Measurements from ENCODE around the gene LLPH.
A peak's percentile ranks its signal among the peaks of the same experiment; 100 is the strongest.

LLPH gene

DNA sequence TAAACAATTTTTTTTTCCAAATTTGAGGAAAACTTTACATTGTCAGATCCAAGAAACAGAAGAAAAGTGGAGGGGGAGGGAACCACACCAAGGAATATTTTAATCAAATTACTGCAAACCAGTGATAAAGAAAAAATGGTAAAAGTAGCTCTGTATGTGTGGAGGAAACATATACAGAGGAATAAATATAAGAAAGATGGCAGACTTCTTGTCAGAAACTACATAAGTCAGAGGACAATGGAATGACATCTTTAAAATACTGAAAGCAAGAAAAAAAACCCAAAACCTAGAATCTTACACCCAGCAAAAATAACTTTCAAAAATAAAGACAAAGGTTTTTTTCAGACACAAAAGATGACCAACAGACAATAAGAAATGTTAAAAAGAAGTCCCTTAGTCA, 10.2 kb upstream of the LLPH start:
- H3K4me1 ChIP-seq (ENCODE audit: control insufficient read depth in 1 of 2, insufficient read depth in 2 of 2, low read length in 2 of 2) = peaks cover 0 to 5% of the 10 kb centered on the region in 2 donors
- no peak overlapping the region for H3K4me3 ChIP-seq (ENCODE audit: low read depth in 1 of 2, low read length in 2 of 2)
- peaks cover 46 to 53% of the 10 kb centered on the region in 2 donors for H3K36me3 ChIP-seq (ENCODE audit: control insufficient read depth in 1 of 2, insufficient read depth in 2 of 2, low read length in 2 of 2)
- H3K27me3 ChIP-seq (ENCODE audit: low read depth, low read length) = no peaks in the 10 kb centered on the region
- peaks cover 9 to 10% of the 10 kb centered on the region in 2 donors for H3K9me3 ChIP-seq (ENCODE audit: control insufficient read depth in 1 of 2, low read length in 2 of 2)
- H3K27ac ChIP-seq (ENCODE audit: low read length) = no peak overlapping the region

DNA sequence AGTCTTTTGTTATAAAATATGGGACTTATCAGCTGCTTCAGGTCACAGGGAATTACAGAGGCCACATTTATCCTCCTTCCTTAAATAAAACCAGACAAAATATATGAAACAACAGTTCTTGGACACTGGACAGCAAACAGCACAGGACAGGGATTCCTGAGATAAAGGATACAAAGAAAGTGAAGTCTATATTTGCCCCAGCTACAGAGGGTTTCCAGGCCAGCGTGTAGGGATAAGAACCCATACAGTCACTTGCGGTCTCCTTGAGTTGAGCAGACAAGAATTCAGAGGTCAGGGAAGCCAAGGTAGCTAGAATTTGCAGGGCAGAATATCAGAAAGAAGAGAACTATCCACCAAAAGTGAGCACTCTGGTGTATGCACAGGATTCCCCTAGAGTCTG, 8.8 kb upstream of the LLPH start:
- H3K4me1 ChIP-seq (ENCODE audit: control insufficient read depth in 1 of 2, insufficient read depth in 2 of 2, low read length in 2 of 2) = no peaks in the 10 kb centered on the region
- H3K9me3 ChIP-seq (ENCODE audit: control insufficient read depth in 1 of 2, low read length in 2 of 2) = peaks cover 9 to 10% of the 10 kb centered on the region in 2 donors
- peaks cover 46 to 49% of the 10 kb centered on the region in 2 donors for H3K36me3 ChIP-seq (ENCODE audit: control insufficient read depth in 1 of 2, insufficient read depth in 2 of 2, low read length in 2 of 2)
- no peak overlapping the region for H3K27ac ChIP-seq (ENCODE audit: low read length)
- no peak overlapping the region for H3K4me3 ChIP-seq (ENCODE audit: low read depth in 1 of 2, low read length in 2 of 2)
- H3K27me3 ChIP-seq (ENCODE audit: low read depth, low read length) = no peaks in the 10 kb centered on the region

DNA sequence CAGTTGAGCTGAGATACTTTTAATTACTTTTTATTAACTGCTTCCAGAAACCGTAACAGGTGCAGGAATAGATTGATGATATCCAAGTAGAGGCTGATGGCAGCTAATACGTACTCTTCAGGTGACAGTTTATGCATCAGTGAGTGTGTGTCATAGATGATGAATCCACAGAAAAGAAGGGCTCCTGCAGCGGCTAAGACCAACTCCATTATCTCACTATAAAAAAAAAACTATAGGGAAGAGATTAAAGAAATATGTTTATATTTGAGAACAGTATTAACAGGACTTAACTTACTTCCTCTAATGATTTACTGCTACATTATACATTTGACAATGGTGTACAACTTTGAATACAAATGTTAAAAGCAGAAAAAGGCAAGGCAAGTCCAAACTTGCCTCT, 7.4 kb upstream of the LLPH start:
- peaks cover 9 to 10% of the 10 kb centered on the region in 2 donors for H3K9me3 ChIP-seq (ENCODE audit: control insufficient read depth in 1 of 2, low read length in 2 of 2)
- H3K27ac ChIP-seq (ENCODE audit: low read length) = no peak overlapping the region
- no peaks in the 10 kb centered on the region for H3K27me3 ChIP-seq (ENCODE audit: low read depth, low read length)
- H3K36me3 ChIP-seq (ENCODE audit: control insufficient read depth in 1 of 2, insufficient read depth in 2 of 2, low read length in 2 of 2) = peaks cover 36 to 45% of the 10 kb centered on the region in 2 donors
- H3K4me3 ChIP-seq (ENCODE audit: low read depth in 1 of 2, low read length in 2 of 2) = no peak overlapping the region
- H3K4me1 ChIP-seq (ENCODE audit: control insufficient read depth in 1 of 2, insufficient read depth in 2 of 2, low read length in 2 of 2) = no peaks in the 10 kb centered on the region

DNA sequence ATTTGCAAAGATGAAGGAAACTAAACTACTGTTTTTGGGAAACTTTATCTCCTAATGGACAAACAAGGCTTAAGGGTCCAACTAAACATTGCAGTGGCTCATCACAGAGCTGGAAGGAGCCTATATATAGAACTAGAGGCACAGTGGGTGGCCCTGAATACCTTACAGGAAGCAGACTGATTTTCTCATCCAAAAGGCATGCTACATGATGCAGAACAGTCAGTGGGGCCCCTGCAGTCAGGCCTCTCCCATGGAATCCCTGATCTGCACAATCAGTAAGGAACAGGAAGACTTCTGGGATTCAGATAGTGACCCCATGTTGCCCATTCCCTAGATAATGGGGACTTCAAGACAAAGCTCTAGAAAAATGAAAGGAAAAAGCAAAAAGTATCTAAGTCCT, 1.9 kb upstream of the LLPH start:
- Histone ChIP-seq H3K4me1 (ENCODE audit: control insufficient read depth in 1 of 2, insufficient read depth in 2 of 2, low read length in 2 of 2) (peaks cover 0 to 18% of the 10 kb centered on the region in 2 donors), H3K27ac (ENCODE audit: low read length) (peak overlapping the region; percentile 16), H3K4me3 (ENCODE audit: low read depth in 1 of 2, low read length in 2 of 2) (no peak overlapping the region), H3K9me3 (ENCODE audit: control insufficient read depth in 1 of 2, low read length in 2 of 2) (no peaks in the 10 kb centered on the region), H3K27me3 (ENCODE audit: low read depth, low read length) (no peaks in the 10 kb centered on the region), H3K36me3 (ENCODE audit: control insufficient read depth in 1 of 2, insufficient read depth in 2 of 2, low read length in 2 of 2) (peaks cover 19 to 25% of the 10 kb centered on the region in 2 donors)

DNA sequence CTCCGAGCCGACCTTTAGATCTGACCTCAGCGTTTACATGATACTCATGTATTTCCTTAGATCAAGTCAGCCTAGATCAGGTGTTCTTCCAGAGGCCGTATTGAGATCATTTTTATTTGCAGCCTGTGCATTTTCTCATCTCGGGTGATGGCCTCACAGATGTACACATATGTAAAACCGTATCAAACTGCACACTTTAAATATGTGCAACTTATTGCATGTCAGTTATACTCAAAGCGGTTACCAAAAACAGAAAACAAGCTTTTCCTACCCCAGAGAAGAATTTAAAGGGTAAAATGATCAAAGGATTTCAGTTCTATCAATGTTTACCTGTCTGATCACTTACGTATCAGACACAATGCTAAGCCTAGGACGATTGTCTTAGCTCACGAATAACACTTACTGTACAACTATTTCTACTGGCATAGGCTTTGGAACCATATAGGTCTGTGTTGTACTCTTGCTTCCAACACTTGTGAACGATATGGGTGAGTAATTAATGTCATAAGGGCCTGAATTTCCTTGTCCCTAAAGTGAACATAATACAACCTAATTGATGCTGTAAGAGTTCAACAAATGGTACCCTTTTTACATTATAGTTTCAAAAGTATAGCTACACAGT, 628 bp upstream of the LLPH start:
- Histone ChIP-seq H3K27ac (ENCODE audit: low read length) (peak overlapping the region; percentile 91), H3K27me3 (ENCODE audit: low read depth, low read length) (no peaks in the 10 kb centered on the region), H3K4me3 (ENCODE audit: low read depth in 1 of 2, low read length in 2 of 2) (peak overlapping the region; percentile 92 to 97), H3K9me3 (ENCODE audit: control insufficient read depth in 1 of 2, low read length in 2 of 2) (no peaks in the 10 kb centered on the region), H3K4me1 (ENCODE audit: control insufficient read depth in 1 of 2, insufficient read depth in 2 of 2, low read length in 2 of 2) (peaks cover 0 to 18% of the 10 kb centered on the region in 2 donors), H3K36me3 (ENCODE audit: control insufficient read depth in 1 of 2, insufficient read depth in 2 of 2, low read length in 2 of 2) (peaks cover 14 to 21% of the 10 kb centered on the region in 2 donors)

DNA sequence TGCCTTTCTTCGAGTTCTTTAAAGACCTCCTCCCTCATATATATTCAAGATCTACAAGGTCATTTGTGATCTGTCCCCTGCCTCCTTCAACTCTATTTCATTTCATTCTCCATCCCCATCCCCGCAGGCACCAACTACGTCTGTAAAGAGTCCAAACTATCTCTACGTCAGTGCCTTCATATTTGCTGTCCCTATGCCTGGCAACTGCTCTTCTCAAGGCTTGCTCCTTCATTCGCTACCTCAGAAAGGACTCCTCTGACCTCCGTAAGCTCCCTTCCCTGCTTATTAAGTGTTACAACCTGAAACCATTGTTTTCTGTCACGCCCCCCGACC, 650 bp downstream of the LLPH start:
- Histone ChIP-seq H3K4me1 (ENCODE audit: control insufficient read depth in 1 of 2, insufficient read depth in 2 of 2, low read length in 2 of 2) (peaks cover 0 to 18% of the 10 kb centered on the region in 2 donors), H3K36me3 (ENCODE audit: control insufficient read depth in 1 of 2, insufficient read depth in 2 of 2, low read length in 2 of 2) (peaks cover 23 to 29% of the 10 kb centered on the region in 2 donors), H3K4me3 (ENCODE audit: low read depth in 1 of 2, low read length in 2 of 2) (peak overlapping the region; percentile 92 to 97), H3K27me3 (ENCODE audit: low read depth, low read length) (no peaks in the 10 kb centered on the region), H3K27ac (ENCODE audit: low read length) (peak overlapping the region; percentile 91), H3K9me3 (ENCODE audit: control insufficient read depth in 1 of 2, low read length in 2 of 2) (no peaks in the 10 kb centered on the region)

DNA sequence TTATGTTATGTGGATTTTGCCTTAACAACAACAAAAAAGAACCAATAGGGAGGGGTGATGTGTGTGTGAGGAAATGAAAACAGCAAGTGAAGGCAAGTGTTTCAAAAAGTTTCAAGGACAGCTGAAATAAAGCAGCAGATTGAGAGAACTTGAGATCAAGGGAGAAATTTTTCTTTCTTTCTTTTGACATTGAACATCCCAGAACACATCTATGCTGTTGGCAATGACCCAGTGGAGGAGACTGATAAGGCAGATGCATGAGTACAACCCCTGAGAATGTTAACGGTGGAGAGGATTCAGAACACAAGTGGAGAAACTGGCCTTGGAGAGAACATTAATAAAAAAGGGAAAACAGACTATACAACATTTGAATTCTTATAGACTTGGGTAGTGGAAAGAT, 2.9 kb downstream of the LLPH start:
- Histone ChIP-seq H3K27ac (ENCODE audit: low read length) (no peak overlapping the region), H3K27me3 (ENCODE audit: low read depth, low read length) (no peaks in the 10 kb centered on the region), H3K4me1 (ENCODE audit: control insufficient read depth in 1 of 2, insufficient read depth in 2 of 2, low read length in 2 of 2) (peaks cover 0 to 18% of the 10 kb centered on the region in 2 donors), H3K9me3 (ENCODE audit: control insufficient read depth in 1 of 2, low read length in 2 of 2) (no peaks in the 10 kb centered on the region), H3K4me3 (ENCODE audit: low read depth in 1 of 2, low read length in 2 of 2) (no peak overlapping the region), H3K36me3 (ENCODE audit: control insufficient read depth in 1 of 2, insufficient read depth in 2 of 2, low read length in 2 of 2) (peaks cover 41 to 46% of the 10 kb centered on the region in 2 donors)

DNA sequence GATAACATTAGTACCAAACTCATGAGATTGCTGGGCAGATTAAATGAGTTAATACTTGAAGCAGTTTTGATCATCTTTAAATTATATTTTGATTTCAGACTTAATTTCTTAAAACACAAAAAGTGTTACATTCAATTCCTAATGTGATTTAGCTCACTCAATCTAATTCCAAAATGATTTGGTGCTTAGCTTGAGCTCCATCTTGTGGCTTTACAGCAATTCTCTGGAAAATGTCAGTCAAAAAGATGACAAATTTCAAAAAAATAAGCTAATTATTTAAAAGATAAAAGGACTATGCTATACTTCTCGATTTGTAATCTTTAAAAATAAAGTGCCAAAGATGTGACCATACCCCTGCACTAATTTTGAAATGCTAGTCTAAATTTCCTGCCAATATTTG, 10.1 kb downstream of the LLPH start:
- H3K27ac ChIP-seq (ENCODE audit: low read length) = no peak overlapping the region
- H3K27me3 ChIP-seq (ENCODE audit: low read depth, low read length) = no peaks in the 10 kb centered on the region
- H3K4me1 ChIP-seq (ENCODE audit: control insufficient read depth in 1 of 2, insufficient read depth in 2 of 2, low read length in 2 of 2) = no peaks in the 10 kb centered on the region
- no peak overlapping the region for H3K4me3 ChIP-seq (ENCODE audit: low read depth in 1 of 2, low read length in 2 of 2)
- peaks cover 27 to 35% of the 10 kb centered on the region in 2 donors for H3K36me3 ChIP-seq (ENCODE audit: control insufficient read depth in 1 of 2, insufficient read depth in 2 of 2, low read length in 2 of 2)
- no peaks in the 10 kb centered on the region for H3K9me3 ChIP-seq (ENCODE audit: control insufficient read depth in 1 of 2, low read length in 2 of 2)

DNA sequence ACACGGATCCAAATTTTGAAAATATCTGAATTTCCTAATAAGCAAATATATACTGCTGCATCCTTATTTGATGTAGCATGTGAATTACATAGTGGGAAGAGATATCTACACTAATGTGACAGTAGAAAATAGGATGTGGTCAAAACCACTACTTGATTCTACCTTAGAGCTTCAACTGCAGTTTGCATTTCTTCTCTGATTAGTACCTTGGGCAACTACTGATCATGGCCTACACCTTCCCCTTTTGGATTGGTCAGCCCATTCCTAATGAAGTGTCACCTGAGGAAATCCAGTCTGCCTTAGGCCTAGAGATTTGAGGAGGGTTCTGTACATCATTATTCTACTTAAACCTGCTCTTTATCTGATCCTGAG, 10.7 kb downstream of the LLPH start:
- H3K36me3 ChIP-seq (ENCODE audit: control insufficient read depth in 1 of 2, insufficient read depth in 2 of 2, low read length in 2 of 2) = peaks cover 20 to 29% of the 10 kb centered on the region in 2 donors
- H3K27ac ChIP-seq (ENCODE audit: low read length) = no peak overlapping the region
- no peaks in the 10 kb centered on the region for H3K27me3 ChIP-seq (ENCODE audit: low read depth, low read length)
- H3K9me3 ChIP-seq (ENCODE audit: control insufficient read depth in 1 of 2, low read length in 2 of 2) = no peaks in the 10 kb centered on the region
- no peak overlapping the region for H3K4me3 ChIP-seq (ENCODE audit: low read depth in 1 of 2, low read length in 2 of 2)
- H3K4me1 ChIP-seq (ENCODE audit: control insufficient read depth in 1 of 2, insufficient read depth in 2 of 2, low read length in 2 of 2) = no peaks in the 10 kb centered on the region

DNA sequence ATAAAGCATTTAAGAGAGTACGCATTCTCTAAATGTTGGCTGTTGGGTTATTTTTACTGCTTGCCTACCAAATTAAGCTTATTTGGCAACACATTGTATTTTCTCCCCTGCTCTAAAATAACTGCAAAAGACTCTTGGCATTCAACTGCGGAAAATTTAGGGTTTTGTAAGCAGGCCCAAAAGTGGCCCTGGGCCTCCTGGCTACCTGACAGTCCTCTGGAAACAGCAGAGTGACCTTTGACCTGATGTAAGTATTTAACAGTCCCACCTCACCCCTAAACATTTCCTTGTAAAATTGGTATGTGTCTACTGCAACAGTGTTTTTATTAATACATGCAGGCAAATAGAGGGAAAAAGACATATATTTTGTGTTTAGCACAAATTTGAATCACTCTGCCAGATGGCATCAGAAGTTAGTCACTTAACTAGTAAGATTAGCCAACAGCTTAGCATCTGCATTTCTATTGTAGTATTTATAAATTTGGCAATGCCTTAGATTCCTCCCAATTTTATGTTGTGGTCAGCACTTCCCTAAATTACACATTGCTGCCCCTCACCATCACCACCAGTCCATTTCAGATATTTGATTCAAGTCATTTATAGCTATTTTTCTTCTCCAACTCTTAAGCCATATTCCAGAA, 11.2 kb downstream of the LLPH start:
- Histone ChIP-seq H3K36me3 (ENCODE audit: control insufficient read depth in 1 of 2, insufficient read depth in 2 of 2, low read length in 2 of 2) (peaks cover 15 to 26% of the 10 kb centered on the region in 2 donors), H3K27ac (ENCODE audit: low read length) (no peak overlapping the region), H3K4me1 (ENCODE audit: control insufficient read depth in 1 of 2, insufficient read depth in 2 of 2, low read length in 2 of 2) (no peaks in the 10 kb centered on the region), H3K4me3 (ENCODE audit: low read depth in 1 of 2, low read length in 2 of 2) (no peak overlapping the region), H3K9me3 (ENCODE audit: control insufficient read depth in 1 of 2, low read length in 2 of 2) (no peaks in the 10 kb centered on the region), H3K27me3 (ENCODE audit: low read depth, low read length) (no peaks in the 10 kb centered on the region)

DNA sequence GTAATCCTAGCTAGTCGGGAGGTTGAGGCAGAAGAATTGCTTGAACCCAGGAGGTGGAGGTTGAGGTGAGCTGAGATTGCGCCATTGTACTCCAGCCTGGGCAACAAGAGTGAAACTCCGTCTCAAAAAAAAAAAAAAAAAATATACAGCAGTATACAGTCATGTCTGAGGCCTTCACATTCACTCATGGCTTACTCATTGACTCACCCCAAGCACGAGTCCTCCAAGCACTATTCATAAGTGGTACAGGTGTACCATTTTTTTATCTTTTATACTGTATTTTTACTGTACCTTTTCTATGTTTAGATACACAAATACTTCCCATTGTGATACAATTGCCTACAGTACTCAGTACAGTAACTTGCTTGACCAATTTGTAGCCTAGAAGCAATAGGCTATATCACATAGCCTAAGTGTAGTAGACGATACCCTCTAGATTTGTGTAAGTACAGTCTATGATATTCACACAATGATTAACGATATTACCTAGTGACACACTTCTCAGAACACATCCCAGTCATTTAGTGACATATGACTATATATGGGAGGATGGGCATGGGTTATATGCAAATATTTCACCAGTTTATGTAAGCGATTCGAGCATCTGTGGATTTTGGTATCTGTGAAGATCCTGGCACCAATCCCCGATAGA, 12.2 kb downstream of the LLPH start:
- Histone ChIP-seq H3K27ac (ENCODE audit: low read length) (no peak overlapping the region), H3K27me3 (ENCODE audit: low read depth, low read length) (no peaks in the 10 kb centered on the region), H3K4me1 (ENCODE audit: control insufficient read depth in 1 of 2, insufficient read depth in 2 of 2, low read length in 2 of 2) (no peaks in the 10 kb centered on the region), H3K4me3 (ENCODE audit: low read depth in 1 of 2, low read length in 2 of 2) (no peak overlapping the region), H3K36me3 (ENCODE audit: control insufficient read depth in 1 of 2, insufficient read depth in 2 of 2, low read length in 2 of 2) (peaks cover 6 to 16% of the 10 kb centered on the region in 2 donors), H3K9me3 (ENCODE audit: control insufficient read depth in 1 of 2, low read length in 2 of 2) (no peaks in the 10 kb centered on the region)
